Measurements from ENCODE around the gene TNFRSF18.

Gene TNFRSF18

DNA sequence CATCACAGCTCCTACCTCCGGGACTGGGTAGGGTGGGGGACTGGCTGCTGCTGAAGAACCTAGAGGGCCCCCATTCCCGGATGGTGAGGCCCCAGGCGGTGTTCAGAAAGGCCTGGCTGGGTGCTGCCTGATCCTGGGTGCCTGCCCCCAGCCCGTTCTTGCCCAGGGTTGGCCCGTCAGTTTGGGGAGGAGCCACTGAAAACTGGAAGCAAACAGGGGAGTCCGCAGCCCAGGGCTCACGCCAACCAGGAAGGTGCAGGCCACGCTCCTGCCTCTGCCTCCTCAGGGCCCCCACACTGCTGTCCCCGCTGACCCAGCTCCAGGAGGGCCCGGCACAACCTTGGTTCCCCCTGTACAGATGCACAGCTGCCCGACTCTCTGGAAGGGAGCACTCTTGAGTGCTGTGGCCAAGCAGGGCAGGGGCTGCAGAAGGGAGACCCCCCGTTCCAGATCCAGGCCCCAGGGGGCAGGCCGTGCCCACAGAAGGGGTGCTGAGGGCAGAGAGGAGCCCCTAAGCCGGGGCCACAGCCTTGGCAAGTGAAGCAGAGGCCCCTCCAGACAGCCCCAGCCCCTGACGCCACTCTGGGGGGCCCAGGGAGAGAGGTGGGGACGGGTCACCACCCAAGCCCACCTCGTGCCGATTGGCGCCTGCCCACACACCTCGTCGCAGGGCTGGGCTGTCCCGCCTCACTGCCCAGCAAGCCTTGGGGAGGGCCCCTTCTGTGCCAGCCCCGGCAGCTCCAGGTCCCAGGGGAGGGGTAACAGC, 34.6 kb upstream of the TNFRSF18 start:
- no peak for DNase-seq (ENCODE audit: extremely low spot score)
- TF ChIP-seq, protein P1, sequence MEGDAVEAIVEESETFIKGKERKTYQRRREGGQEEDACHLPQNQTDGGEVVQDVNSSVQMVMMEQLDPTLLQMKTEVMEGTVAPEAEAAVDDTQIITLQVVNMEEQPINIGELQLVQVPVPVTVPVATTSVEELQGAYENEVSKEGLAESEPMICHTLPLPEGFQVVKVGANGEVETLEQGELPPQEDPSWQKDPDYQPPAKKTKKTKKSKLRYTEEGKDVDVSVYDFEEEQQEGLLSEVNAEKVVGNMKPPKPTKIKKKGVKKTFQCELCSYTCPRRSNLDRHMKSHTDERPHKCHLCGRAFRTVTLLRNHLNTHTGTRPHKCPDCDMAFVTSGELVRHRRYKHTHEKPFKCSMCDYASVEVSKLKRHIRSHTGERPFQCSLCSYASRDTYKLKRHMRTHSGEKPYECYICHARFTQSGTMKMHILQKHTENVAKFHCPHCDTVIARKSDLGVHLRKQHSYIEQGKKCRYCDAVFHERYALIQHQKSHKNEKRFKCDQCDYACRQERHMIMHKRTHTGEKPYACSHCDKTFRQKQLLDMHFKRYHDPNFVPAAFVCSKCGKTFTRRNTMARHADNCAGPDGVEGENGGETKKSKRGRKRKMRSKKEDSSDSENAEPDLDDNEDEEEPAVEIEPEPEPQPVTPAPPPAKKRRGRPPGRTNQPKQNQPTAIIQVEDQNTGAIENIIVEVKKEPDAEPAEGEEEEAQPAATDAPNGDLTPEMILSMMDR (IDR thresholded peaks at IDR 0.05; ENCODE audit: control extremely low read depth, extremely low read depth, low read depth, missing control alignments): no peak
- ChIA-PET CTCF (interaction anchor here (1.0 to 1.7 kb wide), 3 partner anchors 10 to 118 kb away, joined by 3 to 4 read pairs (median 4); no protein-coding TSS in a partner anchor), POLR2A (interaction anchor here (0.7 kb wide), 1 partner anchor 27 kb away, joined by 6 read pairs; the partner anchor contains the start of gene TNFRSF4)

DNA sequence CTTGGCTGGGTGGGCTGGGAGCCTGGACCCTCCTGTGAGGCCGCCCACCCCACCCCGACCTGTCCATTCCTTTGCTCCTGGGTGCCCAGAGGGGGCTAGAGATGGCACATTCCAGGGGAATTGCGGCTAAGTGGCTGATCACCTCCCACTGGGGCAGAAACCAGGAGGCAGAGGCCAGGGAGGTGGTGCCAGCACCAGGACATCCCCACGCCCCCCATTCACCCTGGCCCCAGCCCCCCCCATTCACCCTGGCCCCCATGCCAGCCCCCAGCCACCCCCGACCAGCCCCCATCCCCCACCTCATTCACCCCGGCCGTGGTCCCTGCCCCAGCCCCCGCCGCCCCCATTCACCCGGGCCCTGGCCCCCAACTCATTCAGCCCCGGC, 33.9 kb upstream of the TNFRSF18 start:
- no peak for DNase-seq (ENCODE audit: extremely low spot score)
- ChIA-PET CTCF (no interaction called here), POLR2A (no interaction called here)
- TF ChIP-seq, protein P1 (IDR thresholded peaks at IDR 0.05; ENCODE audit: control extremely low read depth, extremely low read depth, low read depth, missing control alignments): no peak

DNA sequence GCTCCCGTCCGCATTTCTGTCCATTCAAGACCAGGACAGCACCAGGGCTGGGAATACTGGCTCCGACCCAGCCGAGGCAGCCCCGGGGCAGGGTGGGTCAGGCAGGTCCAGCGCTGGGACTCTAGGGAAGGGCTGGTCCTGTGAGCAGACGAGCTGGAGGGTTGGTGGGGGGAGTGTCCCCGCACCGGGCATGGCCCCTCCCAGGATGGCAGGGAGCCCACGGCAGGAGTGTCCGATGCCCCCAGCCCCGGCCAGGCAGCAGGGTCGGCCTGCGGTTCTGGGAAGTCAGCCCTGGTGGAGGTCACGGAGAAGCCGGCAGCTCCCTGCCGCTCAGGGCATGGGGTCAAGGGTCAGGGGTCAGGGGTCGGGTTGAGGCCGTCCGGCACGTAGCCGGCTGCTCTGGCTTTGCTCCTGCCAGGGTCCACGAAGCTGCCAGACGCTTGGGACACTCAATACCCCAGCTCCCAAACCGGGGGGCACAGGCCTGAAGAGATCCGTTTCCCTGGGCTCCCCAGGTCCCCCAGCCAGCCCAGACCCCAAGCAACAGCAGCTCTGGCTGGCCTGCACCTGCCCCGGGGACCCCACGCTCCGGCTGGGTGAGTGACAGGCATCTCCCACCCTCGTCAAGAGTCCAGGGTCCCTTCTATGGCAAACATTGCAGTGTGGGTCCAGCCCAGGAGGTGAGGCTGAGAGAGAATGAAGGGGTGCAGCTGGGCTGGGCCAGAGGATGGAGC, 33.4 kb upstream of the TNFRSF18 start:
- TF ChIP-seq, protein P1 (IDR thresholded peaks at IDR 0.05; ENCODE audit: control extremely low read depth, extremely low read depth, low read depth, missing control alignments): no peak
- no peak for DNase-seq (ENCODE audit: extremely low spot score)
- ChIA-PET CTCF (interaction anchor here (2.3 kb wide), 1 partner anchor 118 kb away, joined by 10 read pairs; no protein-coding TSS in a partner anchor), POLR2A (no interaction called here)

DNA sequence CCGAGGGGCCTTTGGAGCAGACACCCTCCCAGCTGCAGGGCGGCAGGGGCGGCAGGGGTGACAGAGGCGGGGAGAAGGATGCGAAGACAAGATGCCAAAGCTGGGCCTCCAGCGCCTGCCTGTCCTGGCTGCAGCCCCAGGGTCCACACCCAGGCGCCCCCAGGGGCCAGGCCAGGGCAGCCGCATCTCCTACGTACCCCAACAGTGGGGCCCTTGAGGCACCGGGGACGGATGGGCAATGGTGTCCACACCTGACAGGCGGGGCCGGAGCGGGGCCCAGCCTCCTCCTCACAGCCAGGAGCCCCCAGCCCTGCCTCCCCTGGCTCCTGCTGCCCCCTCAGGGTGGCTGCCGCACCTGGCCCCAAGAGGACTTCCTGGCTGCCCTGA, 32.8 kb upstream of the TNFRSF18 start:
- ChIA-PET CTCF (interaction anchor here (1.3 to 2.3 kb wide), 2 partner anchors 12 to 117 kb away, joined by 5 to 10 read pairs; no protein-coding TSS in a partner anchor), POLR2A (no interaction called here)
- TF ChIP-seq, protein P1 (IDR thresholded peaks at IDR 0.05; ENCODE audit: control extremely low read depth, extremely low read depth, low read depth, missing control alignments): no peak
- no peak for DNase-seq (ENCODE audit: extremely low spot score)

DNA sequence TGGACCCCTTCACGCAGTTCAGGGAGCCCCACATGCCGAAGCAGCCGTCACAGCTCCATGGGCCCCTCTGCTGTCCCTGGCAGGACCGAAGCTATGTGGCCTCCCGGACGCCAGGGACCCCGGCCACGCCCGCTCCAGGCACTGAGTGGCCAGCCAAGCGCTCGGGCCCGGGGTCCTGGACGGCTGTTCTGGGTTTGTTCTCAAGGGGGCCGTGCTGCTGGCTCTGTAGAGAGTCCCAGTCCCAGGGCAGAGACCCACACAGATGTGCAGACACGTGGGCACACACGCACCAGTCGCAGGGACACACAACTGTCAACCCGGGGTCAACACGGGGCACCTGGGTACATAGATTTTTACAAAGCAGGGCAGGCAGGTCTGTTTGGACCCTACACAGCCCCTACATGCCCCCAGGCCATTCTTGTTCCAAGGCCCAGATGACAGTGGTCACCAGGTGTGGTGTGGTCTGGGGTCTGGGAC, 32.3 kb upstream of the TNFRSF18 start:
- CTCF ChIA-PET: interaction anchor here (1.0 to 2.3 kb wide), 4 partner anchors 12 to 117 kb away, joined by 3 to 10 read pairs (median 4); no protein-coding TSS in a partner anchor
- TF ChIP-seq, protein P1 (IDR thresholded peaks at IDR 0.05; ENCODE audit: control extremely low read depth, extremely low read depth, low read depth, missing control alignments): no peak
- no peak for DNase-seq (ENCODE audit: extremely low spot score)
- POLR2A ChIA-PET: no interaction called here

DNA sequence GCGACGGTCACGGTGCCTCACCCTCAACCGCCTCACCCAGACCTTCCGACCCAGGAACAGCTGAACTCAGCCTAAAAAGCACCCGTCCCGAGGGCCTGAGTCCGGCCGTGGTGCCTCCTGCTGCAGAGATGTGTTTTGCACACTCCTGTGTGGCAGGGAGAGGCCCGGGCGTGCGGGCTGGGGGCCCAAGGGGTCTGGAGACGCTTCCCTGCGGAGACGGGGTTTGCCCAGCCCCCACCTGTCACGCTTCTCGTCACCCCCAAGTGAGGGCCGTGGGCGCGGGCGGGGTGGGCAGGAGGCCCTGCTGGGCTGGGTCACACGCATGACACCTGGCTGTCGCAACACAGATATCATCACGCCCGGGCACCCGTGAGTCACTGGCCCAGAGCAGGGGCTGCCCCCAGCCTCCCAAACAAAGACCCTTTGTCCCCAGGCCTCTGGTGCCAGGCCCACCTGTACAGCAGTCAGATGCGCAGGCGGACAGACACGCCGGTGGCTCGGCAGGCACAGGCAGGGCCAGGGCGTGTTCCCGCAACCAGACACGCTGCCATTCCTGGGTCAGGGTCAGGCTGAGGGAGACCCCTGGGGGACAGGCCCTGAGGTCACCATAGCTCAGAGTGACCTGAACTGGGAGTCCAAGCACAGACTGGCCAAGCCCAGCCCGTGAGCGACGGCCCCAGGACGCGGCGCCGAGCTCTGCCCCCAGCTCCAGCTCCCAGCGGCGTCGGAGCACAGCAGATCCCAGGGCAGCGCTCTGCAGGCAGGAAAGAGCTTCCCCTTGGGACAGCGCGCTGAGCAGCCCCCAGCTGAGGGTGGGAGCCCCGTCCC, 31.7 kb upstream of the TNFRSF18 start:
- CTCF ChIA-PET: interaction anchor here (1.0 to 2.3 kb wide), 4 partner anchors 11 to 116 kb away, joined by 3 to 10 read pairs (median 4); no protein-coding TSS in a partner anchor
- no peak for DNase-seq (ENCODE audit: extremely low spot score)
- TF ChIP-seq, protein P1 (IDR thresholded peaks at IDR 0.05; ENCODE audit: control extremely low read depth, extremely low read depth, low read depth, missing control alignments): no peak
- POLR2A ChIA-PET: no interaction called here
